Stimulated activated CD4-positive, alpha-beta T cell treated with anti-CD3 and anti-CD28 coated beads, Interleukin-12 subunit alpha, Interleukin-12 subunit beta, amount 100 ng/mL, for 24 hours (primary cell): ENCODE results near the gene RHBDL2.
"Not testable (repeated sequence)": the region's sequence is repeated elsewhere in the genome, so short reads cannot be mapped to it uniquely, and the experiment has no call there.

ENCODE experiments used
- DNase-seq, 2 experiments: peaks; one replicate each; pipeline ENCODE4 v3.0.0-alpha.2; 2020; ENCODE audit warnings: low read depth in 2 of 2

Gene RHBDL2

DNA sequence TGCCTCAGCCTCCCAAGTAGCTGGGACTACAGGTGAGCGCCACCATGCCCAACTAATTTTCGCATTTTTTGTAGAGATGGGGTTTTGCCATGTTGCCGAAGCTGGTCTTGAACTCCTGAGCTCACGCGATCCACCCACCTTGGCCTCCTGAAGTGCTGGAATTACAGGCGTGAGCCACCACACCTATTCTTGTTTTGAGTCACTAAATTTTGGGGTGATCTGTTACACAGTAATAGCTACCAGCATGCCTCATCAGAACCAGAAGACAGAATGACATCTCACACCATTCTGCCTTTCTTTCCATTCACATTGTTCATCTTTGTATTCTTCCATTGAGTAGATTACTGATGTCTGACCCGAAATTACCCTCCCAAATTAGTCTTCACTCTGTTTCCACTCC lies 9.1 kb downstream of the RHBDL2 start:
- DNase-seq: no peak

DNA sequence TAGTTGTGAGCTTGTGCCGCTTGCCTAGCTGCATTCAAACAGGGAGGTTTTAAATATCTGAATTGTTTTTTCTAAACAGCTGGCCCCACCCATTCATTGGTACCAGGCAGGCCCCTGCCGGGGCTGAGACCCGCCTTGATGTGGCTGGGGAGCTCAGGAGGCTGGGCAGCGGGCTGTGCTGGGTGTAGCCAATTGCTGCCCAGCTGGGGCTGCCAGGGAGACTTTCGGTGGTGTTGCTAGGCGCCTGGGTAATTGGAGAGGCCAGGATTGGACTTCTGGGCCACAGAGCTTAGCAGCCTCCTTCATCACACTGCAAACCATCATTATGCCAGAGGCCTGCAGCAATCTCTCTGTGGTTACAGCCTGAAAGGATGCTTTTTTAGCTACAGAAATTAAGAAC lies 12.2 kb downstream of the RHBDL2 start:
- DNase-seq: no peak

DNA sequence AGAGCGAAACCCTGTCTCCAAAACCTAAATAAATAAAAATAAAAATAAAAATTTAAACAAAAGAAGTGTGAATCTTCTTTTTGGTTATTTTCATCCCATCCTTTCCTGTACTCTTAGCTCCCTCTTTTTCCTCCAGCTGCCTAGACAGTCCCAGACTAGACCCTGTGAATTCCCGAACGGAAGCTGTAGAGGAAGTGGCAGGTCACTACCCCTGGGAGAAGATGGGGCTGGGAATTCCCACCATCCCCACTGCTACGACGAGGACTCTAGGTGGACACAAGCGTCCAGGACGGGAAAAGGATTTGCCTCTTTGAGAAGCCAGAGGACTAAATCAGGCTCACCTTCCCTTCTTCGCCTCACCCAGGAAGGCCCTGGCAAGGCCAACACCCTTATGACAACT lies 12.6 kb downstream of the RHBDL2 start:
- no peak for DNase-seq

DNA sequence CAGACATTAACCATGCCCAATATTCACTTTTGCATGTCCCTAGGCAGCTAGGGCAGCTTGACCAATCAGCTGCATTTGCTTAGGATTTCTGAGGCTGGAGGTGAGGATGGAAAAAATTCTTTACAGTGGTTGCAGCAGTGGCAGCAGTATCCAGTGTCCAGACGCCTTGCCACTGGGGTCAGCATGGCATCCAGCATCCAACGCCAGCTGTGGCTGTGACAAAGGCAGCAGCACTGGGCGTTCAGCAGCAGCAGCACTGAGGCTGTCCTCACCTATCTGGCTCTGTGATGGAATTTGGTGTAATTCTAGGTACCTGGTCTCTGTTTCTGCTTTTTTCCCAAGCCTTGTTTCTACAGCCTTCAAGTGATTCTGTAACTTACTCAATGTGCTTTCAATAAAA lies 15.5 kb downstream of the RHBDL2 start:
- no peak for DNase-seq

DNA sequence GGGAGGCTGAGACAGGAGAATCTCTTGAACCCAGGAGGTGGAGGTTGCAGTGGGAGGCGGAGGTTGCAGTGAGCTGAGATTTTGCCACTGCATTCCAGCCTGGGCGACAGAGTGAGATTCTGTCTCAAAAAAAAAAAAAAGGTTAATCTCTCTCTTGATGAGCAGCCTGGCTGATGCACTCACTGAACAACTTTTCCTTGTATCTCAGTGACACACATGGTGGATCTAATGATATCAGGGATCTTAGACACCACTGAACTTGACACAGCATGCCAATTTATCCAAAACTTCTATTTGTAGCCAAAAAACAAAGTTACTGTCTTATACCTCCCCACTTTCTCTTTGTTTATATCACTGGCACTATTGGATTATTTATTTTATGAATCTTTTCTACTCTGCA lies 16.2 kb downstream of the RHBDL2 start:
- DNase-seq: no peak

DNA sequence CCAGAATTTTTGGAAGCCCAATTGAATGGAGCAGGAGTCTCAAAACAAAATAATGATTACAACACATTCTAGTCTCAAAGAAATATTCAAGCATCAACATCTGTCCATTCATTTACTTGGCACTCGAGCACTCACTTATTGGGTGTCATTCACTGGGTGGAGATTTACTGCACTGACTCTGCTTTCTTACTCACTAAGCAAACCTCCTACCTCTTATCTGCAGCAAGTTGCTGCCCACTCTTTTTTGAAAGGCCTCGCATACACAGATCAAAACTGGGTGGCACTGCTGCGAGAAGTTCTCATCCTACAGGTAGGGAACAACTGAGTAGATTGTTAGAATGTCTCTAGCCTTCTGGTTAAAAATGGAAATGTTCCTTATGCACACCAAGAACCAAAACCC lies 18.0 kb downstream of the RHBDL2 start:
- no peak for DNase-seq

DNA sequence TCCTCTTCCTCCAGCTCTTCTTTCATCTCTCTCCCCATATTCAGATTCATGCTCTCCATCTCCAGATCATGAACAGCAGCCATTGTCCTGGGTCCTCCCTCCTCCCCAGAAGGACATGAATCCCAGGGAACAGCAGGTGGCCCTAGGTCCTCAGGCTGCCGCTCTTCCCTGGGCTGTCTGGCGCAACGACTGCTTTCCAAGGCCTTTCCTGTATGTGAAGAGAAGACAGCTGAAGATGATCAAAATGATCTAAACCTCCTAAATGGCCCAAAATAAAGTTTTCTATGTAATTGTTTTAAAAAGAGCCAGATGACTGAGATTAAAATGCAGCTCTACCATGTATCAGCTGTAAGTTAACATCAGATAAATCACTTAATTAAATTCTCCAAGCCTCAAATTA lies 22.5 kb downstream of the RHBDL2 start:
- DNase-seq: no peak

DNA sequence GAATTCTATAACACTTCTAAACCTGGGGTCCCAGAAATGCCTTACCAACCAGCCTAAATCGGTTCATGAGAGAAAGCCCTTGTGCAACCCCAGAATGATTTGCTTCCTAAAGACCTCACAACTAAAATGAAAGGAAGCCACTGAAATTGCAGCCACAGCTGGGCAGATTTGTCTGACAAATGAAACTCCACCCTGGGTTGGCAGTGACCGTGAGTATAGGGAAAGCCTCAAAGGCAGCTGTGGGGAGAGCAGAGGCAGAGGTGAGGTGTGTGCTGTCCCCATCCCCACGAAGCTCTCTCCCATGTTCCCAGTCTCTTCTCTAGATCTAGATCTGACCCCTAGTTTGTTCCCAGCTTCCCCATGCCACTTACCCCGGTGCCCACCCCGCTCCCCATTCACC lies 23.1 kb downstream of the RHBDL2 start:
- no peak for DNase-seq

DNA sequence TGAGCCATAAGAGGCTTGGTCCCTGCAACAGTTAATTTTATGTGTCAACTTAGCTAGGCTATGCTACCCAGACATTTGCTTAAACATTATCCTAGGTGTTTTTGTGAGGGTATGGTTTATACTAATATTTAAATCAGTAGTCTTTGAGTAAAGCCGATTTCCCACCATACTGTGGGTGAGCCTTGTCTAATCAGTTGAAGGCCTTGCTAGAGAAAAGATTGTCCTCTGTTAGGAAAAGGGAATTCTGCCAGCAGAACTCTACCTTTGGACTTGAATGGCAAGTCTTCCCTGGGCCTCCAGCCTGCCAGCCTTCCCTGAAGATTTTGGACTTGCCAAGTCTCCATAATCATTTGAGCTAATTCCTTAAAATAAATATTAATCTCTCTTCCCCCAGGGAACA lies 23.9 kb downstream of the RHBDL2 start:
- DNase-seq: no peak

DNA sequence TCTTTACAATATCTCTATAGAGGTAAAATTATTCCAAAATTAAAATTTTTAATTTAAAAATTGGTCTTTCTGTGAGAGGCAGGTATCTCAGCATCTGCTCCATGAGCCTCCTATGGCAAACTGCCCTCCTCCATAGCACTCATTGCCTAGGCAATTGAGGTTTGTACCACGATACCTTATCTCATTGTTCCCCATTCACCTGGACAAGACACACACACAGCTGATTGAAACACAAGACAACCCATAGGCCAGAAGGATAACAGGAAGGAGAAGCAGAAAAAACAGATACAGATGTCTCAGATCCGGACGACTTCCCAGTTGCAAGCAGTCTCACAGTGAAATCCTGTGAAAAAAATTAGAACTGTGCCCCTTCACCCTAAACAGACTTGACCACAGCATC lies 24.3 kb downstream of the RHBDL2 start:
- no peak for DNase-seq

DNA sequence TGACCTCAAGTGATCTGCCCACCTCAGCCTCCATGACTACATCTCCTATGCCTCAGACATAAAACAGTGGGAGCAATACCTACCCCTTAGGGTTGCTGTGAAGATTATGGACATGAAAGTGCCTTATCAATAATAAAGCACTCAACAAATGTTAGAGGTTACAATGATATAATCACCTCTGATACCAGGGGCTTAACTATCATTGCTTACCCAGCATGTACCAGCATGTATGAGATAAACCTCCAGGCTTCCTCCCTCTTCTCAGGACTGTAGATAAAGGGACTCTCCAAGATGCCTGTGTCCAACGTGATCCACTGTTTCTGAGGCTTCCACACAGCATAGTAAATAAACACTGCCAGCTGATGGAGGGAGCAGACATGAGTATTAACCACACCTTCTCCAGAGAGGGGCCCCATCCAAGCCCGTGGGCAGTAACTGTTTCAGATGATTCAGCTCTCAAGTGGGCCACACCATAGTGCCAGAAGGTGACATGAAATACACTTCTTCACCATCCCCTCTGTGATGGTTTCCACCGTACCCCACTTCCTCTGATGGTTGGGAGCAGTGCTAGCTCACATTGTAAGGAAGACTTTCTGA lies 26.2 kb downstream of the RHBDL2 start:
- DNase-seq: no peak

DNA sequence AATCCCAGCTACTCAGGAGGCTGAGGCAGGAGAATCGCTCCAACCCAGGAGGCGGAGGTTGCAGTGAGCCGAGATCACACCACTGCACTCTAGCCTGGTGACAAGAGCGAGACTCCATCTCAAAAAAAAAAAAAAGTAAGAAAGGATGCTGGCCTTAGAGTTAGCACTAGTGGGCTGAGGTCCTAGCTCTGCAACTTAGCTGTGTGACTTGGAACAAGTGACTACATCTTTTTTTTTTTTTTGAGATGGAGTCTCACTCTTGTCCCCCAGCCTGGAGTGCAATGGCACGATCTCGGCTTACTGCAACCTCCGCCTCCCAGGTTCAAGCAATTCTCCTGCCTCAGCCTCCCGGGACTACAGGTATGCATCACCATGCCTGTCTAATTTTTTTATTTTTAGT lies 26.7 kb downstream of the RHBDL2 start:
- DNase-seq: not testable (repeated sequence)

DNA sequence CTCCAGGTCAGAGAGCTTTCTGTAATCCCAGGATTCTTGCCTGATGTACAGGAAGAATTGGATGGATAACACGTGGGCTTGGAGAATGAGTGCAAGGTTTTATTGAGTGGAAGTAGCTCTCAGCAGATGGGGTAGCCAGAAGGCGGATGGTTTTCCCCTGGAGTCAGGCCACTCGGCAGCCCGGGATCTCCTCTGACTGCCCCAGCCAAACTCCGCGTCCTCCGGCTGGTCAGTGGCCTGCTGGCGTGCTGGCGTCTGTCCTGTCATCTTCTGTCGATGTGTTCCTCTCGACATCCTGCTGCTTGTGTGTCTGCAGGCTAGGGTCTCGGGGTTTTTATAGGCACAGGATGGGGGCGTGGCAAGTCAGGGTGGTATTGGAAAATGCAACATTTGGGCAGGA lies 32.8 kb downstream of the RHBDL2 start:
- DNase-seq: no peak

DNA sequence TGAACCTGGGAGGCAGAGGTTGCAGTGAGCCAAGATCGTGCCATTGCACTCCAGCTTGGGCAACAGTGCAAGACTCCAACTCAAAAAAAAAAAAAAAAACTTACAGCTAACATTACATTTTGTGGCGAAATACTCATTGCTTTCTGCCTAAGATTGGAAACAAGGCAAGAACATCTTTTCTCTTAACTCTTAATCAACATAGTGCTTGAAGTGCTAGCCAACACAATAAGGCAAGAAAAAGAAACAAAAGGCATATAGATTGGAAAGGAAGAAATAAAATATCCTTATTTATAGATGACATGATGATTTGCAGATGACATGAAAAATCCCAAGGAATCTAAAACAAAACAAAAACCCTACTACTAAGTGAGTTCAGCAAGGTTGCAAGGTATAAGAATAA lies 35.6 kb downstream of the RHBDL2 start:
- no peak for DNase-seq

DNA sequence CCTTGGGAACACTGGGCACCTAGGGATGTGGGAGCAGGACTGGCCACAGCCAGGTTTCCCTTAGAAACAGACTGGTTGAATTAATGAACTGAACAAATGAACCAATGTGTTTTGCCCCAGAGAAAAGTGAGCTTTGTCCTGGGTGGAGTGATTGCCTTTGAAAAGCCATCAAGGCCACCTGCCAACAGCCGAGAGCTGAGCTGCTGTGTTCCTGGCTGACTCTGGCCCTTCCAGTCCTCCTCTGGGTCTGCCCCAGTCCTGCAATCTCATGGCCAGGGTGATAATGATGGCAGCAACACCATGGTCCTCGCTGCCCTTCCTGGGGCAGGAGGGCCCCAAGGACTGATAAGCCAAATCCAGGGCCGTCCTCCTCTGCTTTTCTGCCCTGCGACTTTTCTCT lies 42.1 kb downstream of the RHBDL2 start:
- no peak for DNase-seq

DNA sequence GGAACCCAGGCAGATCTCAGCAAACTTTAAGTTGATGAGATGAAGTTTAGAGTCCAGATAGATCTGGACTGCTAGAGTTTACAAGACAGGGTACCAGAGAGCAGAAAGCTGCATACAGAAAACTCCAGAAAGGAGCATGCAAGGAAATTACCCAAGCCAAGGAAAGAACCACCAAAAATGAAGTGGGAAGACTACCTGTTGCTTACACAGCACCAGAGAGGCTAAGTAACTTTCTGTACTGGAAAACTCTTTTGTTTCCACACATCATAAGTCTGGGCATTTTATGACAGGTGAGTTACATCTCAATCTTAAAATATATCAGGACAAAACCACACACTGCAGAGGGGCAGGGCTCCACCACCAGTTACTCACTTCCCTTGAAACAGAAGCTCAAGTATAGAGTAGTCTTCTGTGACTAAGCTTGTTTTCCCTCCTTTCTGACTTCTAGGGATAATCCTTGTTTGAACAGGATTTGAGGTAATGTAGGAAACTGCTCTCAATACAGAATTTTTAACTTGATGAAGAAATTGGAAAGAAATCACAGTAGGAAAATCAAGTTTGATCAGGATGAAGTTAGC lies 42.9 kb downstream of the RHBDL2 start:
- DNase-seq: no peak

DNA sequence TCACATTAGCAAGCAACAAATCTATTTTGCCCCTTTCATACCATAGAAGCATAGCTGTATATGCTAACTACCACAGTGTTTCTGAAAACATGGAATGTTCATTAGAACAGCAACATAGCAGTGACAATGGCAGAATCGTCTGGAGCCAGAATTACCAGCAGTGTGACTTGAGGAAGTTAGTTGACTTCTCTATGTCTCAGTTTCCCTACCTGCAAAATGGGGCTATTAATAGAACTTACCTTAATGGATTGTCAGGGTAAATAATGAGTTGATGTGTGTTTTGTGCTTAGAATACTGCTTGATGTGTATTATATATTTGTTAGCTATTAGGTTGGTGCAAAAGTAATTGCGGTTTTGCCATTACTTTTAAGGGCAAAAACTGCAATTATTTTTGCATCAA lies 45.5 kb downstream of the RHBDL2 start:
- DNase-seq: no peak

DNA sequence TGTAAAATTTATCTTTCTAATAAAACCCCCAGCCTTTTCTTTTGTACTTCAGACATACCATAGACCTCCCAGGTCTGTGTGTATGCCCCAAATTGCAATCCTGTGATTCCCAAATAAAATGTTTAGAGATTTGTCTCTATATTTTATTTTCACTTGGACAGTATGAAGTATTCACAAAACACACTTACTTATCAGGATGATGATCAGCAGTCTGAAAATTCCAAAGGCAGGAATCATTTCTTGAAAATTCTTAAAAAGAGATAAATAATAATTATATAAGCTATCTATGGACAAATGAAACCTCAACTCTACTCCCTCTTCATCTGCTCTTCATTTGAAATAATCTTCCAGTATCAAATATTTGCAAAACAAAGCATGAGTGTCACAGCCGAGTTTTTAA lies 48.7 kb downstream of the RHBDL2 start:
- no peak for DNase-seq

DNA sequence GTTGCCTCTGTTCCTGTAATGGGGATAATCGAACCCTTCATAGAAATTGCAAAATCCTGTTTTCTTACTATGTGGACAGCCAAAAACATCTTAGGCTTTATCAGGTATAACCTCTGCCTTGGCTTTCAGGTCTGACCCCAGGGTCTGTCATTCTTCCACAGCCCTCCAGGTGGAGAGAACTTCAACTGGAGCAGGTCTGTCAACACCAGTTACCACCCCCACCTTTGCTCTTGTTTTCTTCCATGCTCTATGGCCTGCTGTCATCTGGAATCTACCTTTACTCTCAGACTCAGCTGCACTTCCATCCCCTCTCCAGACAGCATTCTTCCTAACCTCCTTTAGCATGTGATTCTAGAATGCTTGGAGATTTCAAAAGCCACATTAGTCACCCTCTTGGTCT lies 49.9 kb downstream of the RHBDL2 start:
- no peak for DNase-seq

DNA sequence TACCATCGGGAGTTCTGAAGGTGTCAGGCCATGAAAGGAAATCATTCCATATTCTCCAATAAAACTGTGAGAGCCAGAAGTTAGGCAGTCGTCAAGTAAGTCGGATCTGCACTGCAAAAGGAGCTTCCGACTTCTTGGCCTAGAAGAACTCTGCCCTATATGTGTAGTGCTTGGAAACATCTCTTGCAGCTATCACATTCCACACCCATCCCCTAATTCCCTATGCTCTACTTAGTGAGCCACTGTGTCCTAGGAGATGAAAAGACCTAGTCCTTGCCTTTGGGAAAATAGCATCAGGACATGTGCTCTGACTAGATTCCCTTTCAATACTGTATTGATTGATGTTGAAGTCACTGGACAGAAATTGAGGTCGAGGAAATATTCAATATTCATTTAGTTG lies 52.0 kb downstream of the RHBDL2 start:
- DNase-seq: no peak

DNA sequence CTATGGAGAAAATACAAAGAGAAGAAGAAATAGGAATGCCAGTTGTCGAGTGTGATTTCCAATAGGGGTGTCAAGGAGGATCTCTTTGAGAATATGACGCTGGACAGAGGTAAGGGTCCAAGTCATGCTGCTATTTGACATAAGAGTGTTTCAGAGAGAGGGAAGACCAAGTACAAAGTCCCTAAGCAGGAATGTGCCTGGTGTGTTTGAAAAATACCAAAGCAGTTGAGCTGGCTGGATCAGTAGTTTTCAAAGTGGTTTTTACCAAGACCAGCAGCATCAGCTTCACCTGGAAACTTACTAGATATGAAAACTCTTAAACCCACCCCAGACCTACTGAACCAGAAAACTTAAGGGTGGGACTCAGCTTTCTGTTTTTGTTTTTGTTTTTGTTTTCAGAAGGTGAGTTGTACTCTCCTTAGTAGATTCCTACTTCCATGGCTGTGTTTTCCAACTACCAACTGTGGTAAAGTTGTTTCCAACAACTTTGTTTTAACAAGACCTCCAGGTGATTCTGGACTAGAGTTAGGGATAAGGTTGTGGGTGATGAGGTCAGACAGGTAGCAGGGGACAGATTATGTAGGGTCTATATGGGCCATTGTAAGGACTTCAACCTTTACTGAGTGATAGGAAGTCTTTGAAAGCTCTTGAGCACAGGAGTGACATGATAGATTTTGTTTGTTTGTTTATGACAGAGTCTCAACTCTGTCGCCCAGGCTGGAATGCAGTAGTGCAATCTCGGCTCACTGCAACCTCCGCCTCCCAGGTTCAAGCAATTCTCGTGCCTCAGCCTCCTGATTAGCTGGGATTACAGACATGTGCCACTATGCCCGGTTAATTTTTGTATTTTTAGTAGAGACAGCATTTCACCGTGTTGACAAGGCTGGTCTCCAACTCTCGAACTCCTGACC lies 53.0 kb downstream of the RHBDL2 start:
- DNase-seq: no peak

DNA sequence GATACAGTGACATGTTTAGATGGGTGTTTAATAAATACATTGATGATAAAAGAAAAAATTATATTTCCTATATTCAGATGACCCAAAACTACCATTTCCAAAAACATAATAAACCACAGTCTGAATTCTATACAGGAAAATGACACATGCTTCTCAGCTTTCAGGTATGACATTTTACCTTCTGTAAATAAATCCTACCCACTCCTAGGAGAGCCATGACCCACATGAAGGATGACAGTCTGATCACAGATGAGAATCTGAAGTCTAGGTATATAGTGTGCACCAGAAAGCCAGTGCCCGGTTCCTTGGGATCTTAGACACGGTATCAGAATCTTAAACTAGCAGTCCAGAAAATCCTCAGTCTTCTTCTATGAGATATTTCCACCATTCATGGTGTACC lies 56.5 kb downstream of the RHBDL2 start:
- DNase-seq: no peak

DNA sequence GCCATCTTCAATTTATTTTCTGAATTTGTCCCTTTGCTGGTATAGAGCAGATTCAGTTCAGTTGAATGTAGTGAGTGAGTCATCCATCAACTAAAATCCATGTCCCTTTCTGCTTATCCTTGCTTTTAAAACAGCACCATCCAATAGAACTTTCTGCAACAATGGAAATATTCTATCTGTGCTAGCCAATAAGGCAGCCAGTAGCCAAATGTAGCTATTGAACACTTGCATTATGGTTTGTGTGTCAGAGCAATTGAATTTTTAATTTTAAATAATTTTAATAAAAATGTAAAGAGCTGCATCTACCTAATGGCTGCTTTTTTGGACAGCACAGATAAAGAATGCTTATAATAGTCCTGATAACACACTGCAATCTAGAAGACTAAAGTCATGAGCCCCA lies 60.1 kb downstream of the RHBDL2 start, which contains the start of gene GJA9:
TSS of gene GJA9 (minus strand) at position 101 of the 400 bp plus-strand sequence. CDS start 5,489 bp downstream, outside the sequence.
- DNase-seq: no peak
